HFFc6 (cell line): ENCODE measurements around the gene SIT1. TPM values are rescaled to one million over a fixed set of nuclear protein-coding genes. Genes with fewer than 3 reads are reported as not detected.

Source experiments
- DNase-seq: peaks from one replicate; pipeline ENCODE4 v3.0.0-alpha.2; 2018
- H3K27ac Mint-ChIP-seq: 2 replicates; pipeline ENCODE4 v1.8.0; 2020; ENCODE audit warnings: mild to moderate bottlenecking, mixed read lengths
- H3K27me3 Mint-ChIP-seq: 2 replicates; pipeline ENCODE4 v1.8.0; 2021; ENCODE audit warnings: mild to moderate bottlenecking, moderate library complexity, mixed read lengths; ENCODE audit not compliant: insufficient read depth
- H3K36me3 Mint-ChIP-seq: 2 replicates; pipeline ENCODE4 v1.8.0; 2021; ENCODE audit warnings: low read depth, mixed read lengths
- H3K4me1 Mint-ChIP-seq: 2 replicates; pipeline ENCODE4 v1.8.0; 2020; ENCODE audit warnings: low read depth, mixed read lengths
- H3K4me3 Mint-ChIP-seq: 2 replicates; pipeline ENCODE4 v1.8.0; 2020; ENCODE audit warnings: mild to moderate bottlenecking, moderate library complexity, mixed read lengths
- H3K9me3 Mint-ChIP-seq: 2 replicates; pipeline ENCODE4 v1.8.0; 2020; ENCODE audit warnings: mild to moderate bottlenecking, mixed read lengths
- total RNA-seq, 6 experiments: library from RNA; stranded (reverse); fragmentation: NEBNext Ultra II Directional; extraction: Animal tissue kit (Norgen Biotek cat#: 25700); gene quantifications; 2 replicates in 1 of 6; 3 replicates in 5 of 6; pipeline ENCODE4 v1.2.3, GENCODE V29; 2021
- TF ChIP-seq, protein P1 (sequence below): fragments of 200-600 bp; sonication (generic); IDR thresholded peaks from 2 replicates; pipeline ENCODE4 v1.5.0; 2021; ENCODE audit warnings: antibody characterized with exemption, mild to moderate bottlenecking

Gene SIT1
- total RNA-seq, 6 experiments from 2014 or later = not detected

DNA sequence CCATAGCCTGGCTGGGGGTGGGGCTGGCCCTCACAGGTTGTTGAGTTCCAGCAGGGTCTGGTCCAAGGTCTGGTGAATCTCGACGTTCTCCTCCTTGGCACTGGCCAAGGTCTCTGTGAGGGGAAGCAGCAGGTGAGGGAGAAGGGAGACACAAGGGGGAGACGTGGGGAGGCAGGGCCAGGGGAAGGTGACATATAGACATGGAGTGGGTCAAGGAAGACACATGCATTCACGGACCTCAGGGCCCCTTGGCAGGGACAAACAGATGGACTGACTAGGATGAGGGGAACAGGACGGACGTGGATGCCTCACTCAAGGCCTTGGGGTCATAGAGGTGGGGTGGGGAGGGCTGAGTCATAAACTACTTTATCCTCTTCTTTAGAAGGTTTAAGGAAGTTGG, 31.3 kb upstream of the SIT1 start:
- no peak for DNase-seq
- Mint-ChIP-seq H3K36me3 (peaks cover 45% of the 10 kb centered on the region), H3K9me3 (no peaks in the 10 kb centered on the region), H3K27me3 (peaks cover 31% of the 10 kb centered on the region), H3K27ac (peak overlapping the region; percentile 79), H3K4me3 (peak overlapping the region; percentile 65), H3K4me1 (peaks cover 95% of the 10 kb centered on the region)
- TF ChIP-seq, protein P1, sequence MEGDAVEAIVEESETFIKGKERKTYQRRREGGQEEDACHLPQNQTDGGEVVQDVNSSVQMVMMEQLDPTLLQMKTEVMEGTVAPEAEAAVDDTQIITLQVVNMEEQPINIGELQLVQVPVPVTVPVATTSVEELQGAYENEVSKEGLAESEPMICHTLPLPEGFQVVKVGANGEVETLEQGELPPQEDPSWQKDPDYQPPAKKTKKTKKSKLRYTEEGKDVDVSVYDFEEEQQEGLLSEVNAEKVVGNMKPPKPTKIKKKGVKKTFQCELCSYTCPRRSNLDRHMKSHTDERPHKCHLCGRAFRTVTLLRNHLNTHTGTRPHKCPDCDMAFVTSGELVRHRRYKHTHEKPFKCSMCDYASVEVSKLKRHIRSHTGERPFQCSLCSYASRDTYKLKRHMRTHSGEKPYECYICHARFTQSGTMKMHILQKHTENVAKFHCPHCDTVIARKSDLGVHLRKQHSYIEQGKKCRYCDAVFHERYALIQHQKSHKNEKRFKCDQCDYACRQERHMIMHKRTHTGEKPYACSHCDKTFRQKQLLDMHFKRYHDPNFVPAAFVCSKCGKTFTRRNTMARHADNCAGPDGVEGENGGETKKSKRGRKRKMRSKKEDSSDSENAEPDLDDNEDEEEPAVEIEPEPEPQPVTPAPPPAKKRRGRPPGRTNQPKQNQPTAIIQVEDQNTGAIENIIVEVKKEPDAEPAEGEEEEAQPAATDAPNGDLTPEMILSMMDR = no peak

DNA sequence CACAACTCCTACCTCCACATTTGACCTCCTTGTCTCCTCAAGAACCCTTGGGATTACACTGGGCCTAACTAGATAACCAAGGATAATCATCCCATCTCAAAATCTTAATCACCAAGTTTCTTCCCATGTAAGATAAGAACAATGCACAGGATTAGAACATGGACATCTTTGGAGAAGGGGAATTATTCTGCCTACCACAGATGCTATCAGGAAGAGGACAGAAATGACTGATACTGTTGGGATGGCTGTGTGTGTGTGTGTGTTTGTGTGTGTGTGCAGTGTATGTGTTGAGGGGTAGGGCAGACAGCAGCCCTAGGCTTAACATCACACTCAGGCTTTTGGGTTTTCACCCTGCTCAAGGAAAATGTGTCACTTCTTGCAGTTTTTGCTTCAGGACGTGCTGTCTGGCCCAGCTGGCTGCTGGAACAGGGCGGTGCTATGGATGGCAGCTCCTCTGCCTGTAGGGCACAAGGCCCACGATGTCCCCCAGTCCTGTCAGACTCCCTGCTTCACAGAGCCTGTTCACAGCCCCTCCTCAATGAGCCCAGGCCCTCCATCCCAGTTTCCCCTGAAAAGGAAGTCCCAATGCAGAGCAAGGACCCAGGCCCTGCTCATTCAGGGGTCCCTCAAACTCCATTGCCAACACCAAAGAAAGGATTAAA, 30.7 kb upstream of the SIT1 start:
- Mint-ChIP-seq H3K9me3 (no peaks in the 10 kb centered on the region), H3K4me1 (peaks cover 90% of the 10 kb centered on the region), H3K27me3 (peaks cover 31% of the 10 kb centered on the region), H3K27ac (peak overlapping the region; percentile 79), H3K4me3 (peak overlapping the region; percentile 65; the same call in 1 of the 2 replicates), H3K36me3 (peaks cover 39% of the 10 kb centered on the region)
- TF ChIP-seq, protein P1 = no peak
- DNase-seq = peak; percentile 71

DNA sequence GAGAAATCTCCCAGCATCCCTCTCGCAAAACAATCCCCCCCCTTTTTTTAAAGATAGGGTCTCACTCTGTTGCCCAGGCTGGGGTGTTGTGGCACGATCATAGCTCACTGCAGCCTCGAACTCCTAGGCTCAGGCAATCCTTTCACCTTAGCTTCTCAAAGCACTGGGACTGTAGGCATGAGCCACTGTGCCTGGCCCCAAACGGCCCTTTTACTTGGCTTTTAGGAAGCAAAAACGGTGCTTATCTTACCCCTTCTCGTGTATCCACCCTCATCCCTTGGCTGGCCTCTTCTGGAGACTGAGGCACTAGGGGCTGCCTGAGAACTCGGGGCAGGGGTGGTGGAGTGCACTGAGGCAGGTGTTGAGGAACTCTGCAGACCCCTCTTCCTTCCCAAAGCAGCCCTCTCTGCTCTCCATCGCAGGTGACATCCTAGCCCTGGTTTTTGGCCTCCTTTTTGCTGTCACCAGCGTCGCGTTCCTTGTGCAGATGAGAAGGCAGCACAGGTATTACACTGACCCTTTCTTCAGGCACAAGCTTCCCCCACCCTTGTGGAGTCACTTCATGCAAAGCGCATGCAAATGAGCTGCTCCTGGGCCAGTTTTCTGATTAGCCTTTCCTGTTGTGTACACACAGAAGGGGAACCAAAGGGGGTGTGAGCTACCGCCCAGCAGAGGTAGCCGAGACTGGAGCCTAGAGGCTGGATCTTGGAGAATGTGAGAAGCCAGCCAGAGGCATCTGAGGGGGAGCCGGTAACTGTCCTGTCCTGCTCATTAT, 29.8 kb upstream of the SIT1 start:
- Mint-ChIP-seq H3K9me3 (no peaks in the 10 kb centered on the region), H3K27ac (peak overlapping the region; percentile 79), H3K36me3 (peaks cover 35% of the 10 kb centered on the region), H3K4me3 (peak overlapping the region; percentile 23; the same call in 1 of the 2 replicates), H3K4me1 (peaks cover 81% of the 10 kb centered on the region), H3K27me3 (peaks cover 28% of the 10 kb centered on the region)
- DNase-seq = peak; percentile 79
- TF ChIP-seq, protein P1 = no peak

DNA sequence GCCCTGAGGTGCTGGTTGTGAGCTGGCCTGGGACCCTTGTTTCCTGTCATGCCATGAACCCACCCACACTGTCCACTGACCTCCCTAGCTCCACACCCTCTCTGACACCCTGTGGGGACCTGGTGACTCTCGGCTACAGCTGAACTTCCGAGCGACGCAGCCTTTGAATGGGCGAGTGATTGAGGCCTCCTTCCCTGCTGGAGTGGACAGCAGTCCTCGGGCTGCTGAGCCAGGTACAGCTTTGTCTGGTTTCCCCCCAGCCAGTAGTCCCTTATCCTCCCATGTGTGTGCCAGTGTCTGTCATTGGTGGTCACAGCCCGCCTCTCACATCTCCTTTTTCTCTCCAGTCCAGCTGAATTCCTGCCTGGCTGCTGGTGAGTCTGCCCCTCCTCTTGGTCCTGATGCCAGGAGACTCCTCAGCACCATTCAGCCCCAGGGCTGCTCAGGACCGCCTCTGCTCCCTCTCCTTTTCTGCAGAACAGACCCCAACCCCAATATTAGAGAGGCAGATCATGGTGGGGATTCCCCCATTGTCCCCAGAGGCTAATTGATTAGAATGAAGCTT, 29.1 kb upstream of the SIT1 start:
- Mint-ChIP-seq H3K4me3 (peak overlapping the region; percentile 23; the same call in 1 of the 2 replicates), H3K36me3 (peaks cover 30% of the 10 kb centered on the region), H3K27me3 (peaks cover 31% of the 10 kb centered on the region), H3K4me1 (peaks cover 76% of the 10 kb centered on the region), H3K27ac (peak overlapping the region; percentile 79), H3K9me3 (no peaks in the 10 kb centered on the region)
- TF ChIP-seq, protein P1 = no peak
- DNase-seq = no peak

DNA sequence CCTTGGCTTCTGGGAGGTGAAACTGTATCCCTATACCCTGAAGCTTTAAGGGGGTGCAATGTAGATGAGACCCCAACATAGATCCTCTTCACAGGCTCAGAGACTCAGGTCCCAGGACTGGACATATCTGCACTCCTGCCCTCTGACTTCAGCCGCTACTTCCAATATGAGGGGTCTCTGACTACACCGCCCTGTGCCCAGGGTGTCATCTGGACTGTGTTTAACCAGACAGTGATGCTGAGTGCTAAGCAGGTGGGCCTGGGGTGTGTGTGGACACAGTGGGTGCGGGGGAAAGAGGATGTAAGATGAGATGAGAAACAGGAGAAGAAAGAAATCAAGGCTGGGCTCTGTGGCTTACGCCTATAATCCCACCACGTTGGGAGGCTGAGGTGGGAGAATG, 28.4 kb upstream of the SIT1 start:
- peak overlapping the region; percentile 22; the same call in 1 of the 2 replicates for H3K27ac Mint-ChIP-seq

More for the DNA sequence above, 28.4 kb upstream of the SIT1 start:
- H3K27me3 Mint-ChIP-seq = peaks cover 31% of the 10 kb centered on the region
- no peaks in the 10 kb centered on the region for H3K9me3 Mint-ChIP-seq
- TF ChIP-seq, protein P1 = no peak
- H3K36me3 Mint-ChIP-seq = peaks cover 23% of the 10 kb centered on the region
- peaks cover 76% of the 10 kb centered on the region for H3K4me1 Mint-ChIP-seq
- H3K4me3 Mint-ChIP-seq = no peak overlapping the region
- DNase-seq = no peak
